PC-9 (cell line): ENCODE measurements around the gene SYNPO. TPM values are rescaled to one million over a fixed set of nuclear protein-coding genes. Genes with fewer than 3 reads are reported as not detected.
A peak's percentile ranks its signal among the peaks of the same experiment; 100 is the strongest.

Experiments used
- BruUV-seq: library from RNA; stranded (reverse); fragments of 400-500 nt; replicated peaks from 2 replicates; lab custom pipeline; 2021; lab: Mats Ljungman, UMichigan
- CTCF ChIA-PET: fragments of 300-600 bp; sonication (Branson Sonifier 250); formaldehyde crosslinking; loops from one replicate; lab custom pipeline; 2022; ENCODE audit warnings: antibody characterized with exemption; lab: Charles Lee
- POLR2A ChIA-PET: fragments of 300-600 bp; sonication (Branson Sonifier 250); formaldehyde crosslinking; loops from one replicate; lab custom pipeline; 2022; ENCODE audit warnings: antibody characterized with exemption; ENCODE audit not compliant: unreplicated experiment; lab: Charles Lee
- DNase-seq, 2 experiments: peaks; one replicate each; pipeline versions ENCODE4 v3.0.0 to v3.0.0-alpha.2; 2015 to 2022; ENCODE audit warnings: mixed read lengths in 1 of 2
- H2AFZ ChIP-seq: fragments of 200-600 bp; sonication (generic); 2 replicates; pipeline ENCODE4 v1.8.1; 2017; ENCODE audit warnings: antibody characterized with exemption
- H3F3A ChIP-seq: fragments of 200-600 bp; sonication (generic); 2 replicates; pipeline ENCODE4 v1.8.1; 2017; ENCODE audit warnings: antibody characterized with exemption, mild to moderate bottlenecking, low read depth; ENCODE audit not compliant: insufficient read depth
- H3K27ac ChIP-seq: fragments of 200-600 bp; sonication (generic); 2 replicates; pipeline ENCODE4 v1.6.1; 2016; ENCODE audit warnings: mixed run types
- H3K27me3 ChIP-seq: fragments of 200-600 bp; sonication (generic); 2 replicates; pipeline ENCODE4 v1.6.1; 2016; ENCODE audit warnings: low read depth, mixed run types; ENCODE audit not compliant: insufficient read depth
- H3K36me3 ChIP-seq: fragments of 200-600 bp; sonication (generic); 2 replicates; pipeline ENCODE4 v1.6.1; 2016; ENCODE audit warnings: low read depth, mixed run types
- H3K4me1 ChIP-seq: fragments of 200-600 bp; sonication (generic); replicated peaks from 2 replicates; pipeline ENCODE4 v1.6.1; 2016; ENCODE audit warnings: mixed run types; ENCODE audit not compliant: insufficient read depth
- H3K4me2 ChIP-seq: fragments of 200-600 bp; sonication (generic); 2 replicates; pipeline ENCODE4 v1.6.1; 2017; ENCODE audit warnings: mixed run types
- H3K4me3 ChIP-seq: fragments of 200-600 bp; sonication (generic); 2 replicates; pipeline ENCODE4 v1.6.1; 2016; ENCODE audit warnings: mixed run types
- H3K79me2 ChIP-seq: fragments of 200-600 bp; sonication (generic); 2 replicates; pipeline ENCODE4 v1.6.1; 2017; ENCODE audit warnings: low read depth, mixed run types
- H3K9me2 ChIP-seq: fragments of 200-600 bp; sonication (generic); 2 replicates; pipeline ENCODE4 v1.8.1; 2017; ENCODE audit warnings: mild to moderate bottlenecking; ENCODE audit not compliant: insufficient read depth
- H3K9me3 ChIP-seq: fragments of 200-600 bp; sonication (generic); 2 replicates; pipeline ENCODE4 v1.8.1; 2016; ENCODE audit warnings: low read depth; ENCODE audit not compliant: insufficient read depth
- H4K20me1 ChIP-seq: fragments of 200-600 bp; sonication (generic); 2 replicates; pipeline ENCODE4 v1.8.1; 2017; ENCODE audit not compliant: insufficient read depth
- EZH2 ChIP-seq: fragments of 200-600 bp; sonication (generic); IDR thresholded peaks from 2 replicates; pipeline ENCODE4 v1.8.0; 2017; ENCODE audit warnings: antibody characterized with exemption, low read depth
- intact Hi-C: fragments of 100-400 bp; cut with micrococcal nuclease; formaldehyde crosslinking; loops from one replicate; pipeline ENCODE4 v1.10.0; 2022; ENCODE audit not compliant: unreplicated experiment
- total RNA-seq: library from RNA; stranded (reverse); gene quantifications from 2 replicates; pipeline ENCODE4 v1.2.3, GENCODE V29; 2021
- TF ChIP-seq, protein P1 (sequence below): fragments of 200-600 bp; sonication (generic); conservative IDR thresholded peaks from 2 replicates; pipeline ENCODE4 v1.6.1; 2017; ENCODE audit warnings: mixed run types, antibody characterized with exemption, mild to moderate bottlenecking, moderate library complexity

The SYNPO gene
- total RNA-seq, 1 experiment from 2014 or later: 2.0 TPM

DNA sequence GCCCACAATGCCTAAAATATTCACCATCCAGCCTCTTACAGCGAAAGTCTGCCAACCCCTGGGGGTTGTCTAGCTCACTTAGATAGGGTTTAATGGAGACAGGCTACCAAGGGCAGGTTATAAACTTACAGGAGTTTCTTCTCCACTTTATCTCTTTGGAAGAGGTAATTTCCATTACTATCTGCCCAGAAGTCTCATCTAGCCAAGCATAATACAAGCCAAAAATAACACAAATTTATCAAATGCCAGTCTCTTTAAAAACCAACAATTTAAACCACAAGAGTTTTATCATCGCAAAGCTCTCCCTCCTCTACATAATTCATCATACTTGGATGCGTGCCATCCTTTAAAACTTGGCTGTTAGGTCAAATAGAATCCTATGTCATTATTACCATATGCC, 54.2 kb downstream of the SYNPO start:
- intact Hi-C loops: no loop called here

DNA sequence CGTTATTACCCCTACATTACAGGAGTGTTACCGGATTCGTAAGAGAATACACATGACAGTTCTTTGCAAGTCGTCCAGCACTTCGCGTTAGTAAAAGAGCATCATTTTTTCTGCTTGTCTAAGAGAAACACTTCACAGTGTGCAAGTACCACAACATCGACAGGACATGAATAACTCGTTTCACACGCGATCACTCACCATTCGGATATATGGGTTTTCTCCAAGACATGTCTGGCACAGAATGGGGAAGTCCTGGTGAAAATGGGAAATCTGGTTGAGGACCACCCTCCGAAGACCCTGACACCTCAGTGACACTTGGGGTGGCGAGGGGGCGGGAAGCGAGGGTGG, 59.8 kb downstream of the SYNPO start:
- Histone ChIP-seq H3K4me2 (peak overlapping the region; percentile 92), H3K4me1 (peaks cover 20% of the 10 kb centered on the region; the same call in 1 of the 2 replicates), H3K27ac (peak overlapping the region; percentile 59), H2AFZ (peak overlapping the region; percentile 96), H3K27me3 (no peaks in the 10 kb centered on the region), H3F3A (peaks cover 6% of the 10 kb centered on the region; the same call in 1 of the 2 replicates), H3K9me3 (no peaks in the 10 kb centered on the region), H3K9me2 (no peaks in the 10 kb centered on the region), H3K36me3 (peaks cover 38% of the 10 kb centered on the region), H3K4me3 (peak overlapping the region; percentile 86), H4K20me1 (peaks cover 4% of the 10 kb centered on the region; the same call in 1 of the 2 replicates), H3K79me2 (peaks cover 29% of the 10 kb centered on the region)
- CTCF ChIA-PET: interaction anchor here (1.1 to 2.1 kb wide), 4 partner anchors 58 to 140 kb away, joined by 3 to 13 read pairs (median 8); no protein-coding TSS in a partner anchor
- no peak for DNase-seq
- intact Hi-C loops: loop anchor here (2.0 kb wide), 2 partner anchors 139 to 251 kb away; partner anchors contain the start of gene RPS14
- no TSS peak for BruUV-seq
- TF ChIP-seq, protein P1, sequence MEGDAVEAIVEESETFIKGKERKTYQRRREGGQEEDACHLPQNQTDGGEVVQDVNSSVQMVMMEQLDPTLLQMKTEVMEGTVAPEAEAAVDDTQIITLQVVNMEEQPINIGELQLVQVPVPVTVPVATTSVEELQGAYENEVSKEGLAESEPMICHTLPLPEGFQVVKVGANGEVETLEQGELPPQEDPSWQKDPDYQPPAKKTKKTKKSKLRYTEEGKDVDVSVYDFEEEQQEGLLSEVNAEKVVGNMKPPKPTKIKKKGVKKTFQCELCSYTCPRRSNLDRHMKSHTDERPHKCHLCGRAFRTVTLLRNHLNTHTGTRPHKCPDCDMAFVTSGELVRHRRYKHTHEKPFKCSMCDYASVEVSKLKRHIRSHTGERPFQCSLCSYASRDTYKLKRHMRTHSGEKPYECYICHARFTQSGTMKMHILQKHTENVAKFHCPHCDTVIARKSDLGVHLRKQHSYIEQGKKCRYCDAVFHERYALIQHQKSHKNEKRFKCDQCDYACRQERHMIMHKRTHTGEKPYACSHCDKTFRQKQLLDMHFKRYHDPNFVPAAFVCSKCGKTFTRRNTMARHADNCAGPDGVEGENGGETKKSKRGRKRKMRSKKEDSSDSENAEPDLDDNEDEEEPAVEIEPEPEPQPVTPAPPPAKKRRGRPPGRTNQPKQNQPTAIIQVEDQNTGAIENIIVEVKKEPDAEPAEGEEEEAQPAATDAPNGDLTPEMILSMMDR: no peak
- TF ChIP-seq EZH2: no peak
- POLR2A ChIA-PET: interaction anchor here (0.6 to 0.7 kb wide), 2 partner anchors 16 to 912 kb away, joined by 4 to 5 read pairs; no protein-coding TSS in a partner anchor

More for the DNA sequence above, 54.2 kb downstream of the SYNPO start:
- Histone ChIP-seq H3K9me3 (no peaks in the 10 kb centered on the region), H3K4me1 (peaks cover 7% of the 10 kb centered on the region; the same call in 1 of the 2 replicates), H2AFZ (no peak overlapping the region), H3K27me3 (no peaks in the 10 kb centered on the region), H3K4me2 (no peak overlapping the region), H4K20me1 (peaks cover under 1% of the 10 kb centered on the region; the same call in 1 of the 2 replicates), H3K79me2 (peaks cover 14% of the 10 kb centered on the region), H3K9me2 (no peaks in the 10 kb centered on the region), H3F3A (peaks cover 30% of the 10 kb centered on the region; the same call in 1 of the 2 replicates), H3K4me3 (no peak overlapping the region), H3K36me3 (peaks cover 76% of the 10 kb centered on the region), H3K27ac (no peak overlapping the region)
- DNase-seq: no peak
- BruUV-seq: no TSS peak
- TF ChIP-seq, protein P1: no peak
- TF ChIP-seq EZH2: no peak
- ChIA-PET POLR2A (no interaction called here), CTCF (no interaction called here)

DNA sequence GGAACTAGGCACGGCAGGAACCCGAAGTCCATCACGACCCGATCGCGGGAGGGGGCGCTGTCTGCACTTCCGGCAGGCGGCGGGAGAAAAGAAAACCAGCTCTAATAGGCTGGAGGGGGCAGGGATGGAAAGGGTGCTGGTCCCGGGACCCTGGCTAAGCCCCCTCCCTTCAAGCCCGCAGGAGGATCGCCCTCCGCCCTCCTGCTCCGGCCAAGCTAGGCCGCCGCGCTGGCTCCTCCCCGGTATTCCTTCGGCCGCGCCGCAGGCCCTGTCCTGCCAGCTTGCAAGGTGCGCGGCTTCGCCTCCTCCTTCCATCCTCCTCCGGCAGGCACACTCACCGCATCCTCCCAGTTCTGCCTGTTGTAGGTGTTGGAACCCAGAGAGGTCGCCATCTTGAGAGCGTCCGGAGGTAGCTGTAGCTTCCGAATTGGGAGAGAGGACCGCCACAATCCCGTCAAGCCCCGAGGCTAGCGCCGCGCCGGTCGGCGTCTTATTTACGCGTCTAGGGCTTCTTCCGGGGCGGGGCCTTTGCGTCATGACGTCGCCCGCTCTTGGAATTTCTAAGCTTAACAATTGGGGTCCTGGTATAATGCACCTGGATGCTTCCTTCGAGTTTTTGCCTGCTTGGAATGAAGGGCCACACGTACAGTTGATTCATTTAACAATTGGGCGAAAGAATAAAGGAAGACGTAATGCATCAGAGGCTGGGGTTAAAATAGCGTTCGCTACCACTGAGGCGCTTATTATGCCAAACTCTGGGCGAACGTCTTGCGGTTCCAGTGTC, 60.3 kb downstream of the SYNPO start, which contains the start of gene RBM22:
TSS of gene RBM22 (minus strand) at position 469 of the 784 bp plus-strand sequence. CDS start at position 392, 77 bp downstream.
- Histone ChIP-seq H3K9me2 (no peaks in the 10 kb centered on the region), H4K20me1 (peaks cover 4% of the 10 kb centered on the region; the same call in 1 of the 2 replicates), H3K4me3 (peak within 1 kb of the TSS; percentile 86), H3K4me2 (peak within 1 kb of the TSS; percentile 92), H3K79me2 (peaks cover 29% of the 10 kb centered on the region), H3K9me3 (no peaks in the 10 kb centered on the region), H3F3A (peaks cover 6% of the 10 kb centered on the region; the same call in 1 of the 2 replicates), H3K27ac (peak within 1 kb of the TSS; percentile 59), H3K27me3 (no peaks in the 10 kb centered on the region), H2AFZ (peak within 1 kb of the TSS; percentile 96), H3K4me1 (peaks cover 20% of the 10 kb centered on the region; the same call in 1 of the 2 replicates), H3K36me3 (peaks cover 32% of the 10 kb centered on the region)
- ChIA-PET CTCF (interaction anchor here (0.5 to 2.1 kb wide), 6 partner anchors 58 to 227 kb away, joined by 3 to 13 read pairs (median 8); no protein-coding TSS in a partner anchor), POLR2A (interaction anchor here (0.6 to 0.8 kb wide), 8 partner anchors 14 to 912 kb away, joined by 4 to 8 read pairs (median 4); partner anchors contain the start of genes CD74 and DCTN4)
- intact Hi-C loops: loop anchor here (2.0 kb wide), 2 partner anchors 140 to 252 kb away; partner anchors contain the start of gene RPS14
- peak; percentile 74 to 89 for DNase-seq
- BruUV-seq: no TSS peak
- no peak for TF ChIP-seq EZH2
- TF ChIP-seq, protein P1: peak; percentile 65
